Activated naive CD8-positive, alpha-beta T cell (primary cell): ENCODE results near the gene GNB1.
"Not testable (repeated sequence)": the region's sequence is repeated elsewhere in the genome, so short reads cannot be mapped to it uniquely, and the experiment has no call there.

Source experiments
- H3K27ac Mint-ChIP-seq: one replicate; pipeline ENCODE4 v1.8.0; 2021; ENCODE audit warnings: mixed read lengths
- H3K27me3 Mint-ChIP-seq: one replicate; pipeline ENCODE4 v1.8.0; 2021; ENCODE audit warnings: mixed read lengths
- H3K36me3 Mint-ChIP-seq: one replicate; pipeline ENCODE4 v1.8.0; 2021; ENCODE audit warnings: mixed read lengths
- H3K4me1 Mint-ChIP-seq: one replicate; pipeline ENCODE4 v1.8.0; 2021; ENCODE audit warnings: low read depth, mixed read lengths
- H3K4me3 Mint-ChIP-seq: one replicate; pipeline ENCODE4 v1.8.0; 2021; ENCODE audit warnings: mild to moderate bottlenecking, mixed read lengths
- H3K9me3 Mint-ChIP-seq: one replicate; pipeline ENCODE4 v1.8.0; 2021; ENCODE audit warnings: low read depth, mixed read lengths

GNB1 gene

GRCh38 chr1:1873186-1873585 lies 17.7 kb downstream of the GNB1 start:
- Mint-ChIP-seq H3K27ac (no peak overlapping the region), H3K36me3 (peaks cover 6% of the 10 kb centered on the region), H3K4me3 (peak overlapping the region; percentile 23)

GRCh38 chr1:1872329-1872994 lies 18.4 kb downstream of the GNB1 start:
- H3K36me3 Mint-ChIP-seq, result peaks cover 6% of the 10 kb centered on the region
- no peak overlapping the region for H3K4me3 Mint-ChIP-seq
- peak overlapping the region; percentile 64 for H3K27ac Mint-ChIP-seq

More at GRCh38 chr1:1873186-1873585, 17.7 kb downstream of the GNB1 start:
- Mint-ChIP-seq H3K9me3 (no peaks in the 10 kb centered on the region), H3K4me1 (peaks cover 73% of the 10 kb centered on the region), H3K27me3 (no peaks in the 10 kb centered on the region)

GRCh38 chr1:1869469-1869868 lies 21.4 kb downstream of the GNB1 start:
- Mint-ChIP-seq H3K9me3 (no peaks in the 10 kb centered on the region), H3K4me3 (no peak overlapping the region), H3K27ac (no peak overlapping the region), H3K36me3 (peaks cover 2% of the 10 kb centered on the region), H3K4me1 (peaks cover 58% of the 10 kb centered on the region), H3K27me3 (no peaks in the 10 kb centered on the region)

More at GRCh38 chr1:1872329-1872994, 18.4 kb downstream of the GNB1 start:
- H3K9me3 Mint-ChIP-seq, result no peaks in the 10 kb centered on the region
- H3K27me3 Mint-ChIP-seq, result no peaks in the 10 kb centered on the region
- H3K4me1 Mint-ChIP-seq, result peaks cover 69% of the 10 kb centered on the region

- no peaks in the 10 kb centered on the region for H3K9me3 Mint-ChIP-seq
- H3K4me3 Mint-ChIP-seq, result no peak overlapping the region
- peaks cover 61% of the 10 kb centered on the region for H3K4me1 Mint-ChIP-seq
- H3K36me3 Mint-ChIP-seq, result peaks cover 2% of the 10 kb centered on the region
- H3K27ac Mint-ChIP-seq, result no peak overlapping the region
- no peaks in the 10 kb centered on the region for H3K27me3 Mint-ChIP-seq
Measured at GRCh38 chr1:1867164-1867563, 23.7 kb downstream of the GNB1 start.

- H3K4me1 Mint-ChIP-seq, result peaks cover 65% of the 10 kb centered on the region
- no peaks in the 10 kb centered on the region for H3K27me3 Mint-ChIP-seq
- no peaks in the 10 kb centered on the region for H3K9me3 Mint-ChIP-seq
- H3K4me3 Mint-ChIP-seq, result peak overlapping the region; percentile 15
- H3K27ac Mint-ChIP-seq, result peak overlapping the region; percentile 31
- no peaks in the 10 kb centered on the region for H3K36me3 Mint-ChIP-seq
Measured at GRCh38 chr1:1862905-1863547, 27.9 kb downstream of the GNB1 start.

- H3K27me3 Mint-ChIP-seq, H3K27ac Mint-ChIP-seq, H3K4me3 Mint-ChIP-seq, H3K9me3 Mint-ChIP-seq, H3K36me3 Mint-ChIP-seq: not testable (repeated sequence)
- peaks cover 73% of the 10 kb centered on the region for H3K4me1 Mint-ChIP-seq
Measured at GRCh38 chr1:1861761-1862310, 29.1 kb downstream of the GNB1 start.

GRCh38 chr1:1861339-1861730 lies 29.6 kb downstream of the GNB1 start:
- Mint-ChIP-seq H3K9me3 (no peaks in the 10 kb centered on the region), H3K27me3 (no peaks in the 10 kb centered on the region), H3K4me3 (no peak overlapping the region), H3K27ac (no peak overlapping the region), H3K36me3 (no peaks in the 10 kb centered on the region), H3K4me1 (peaks cover 75% of the 10 kb centered on the region)

GRCh38 chr1:1859970-1860697 lies 30.8 kb downstream of the GNB1 start:
- H3K27me3 Mint-ChIP-seq, H3K9me3 Mint-ChIP-seq, H3K36me3 Mint-ChIP-seq: not testable (repeated sequence)
- H3K4me1 Mint-ChIP-seq, result peaks cover 76% of the 10 kb centered on the region
- H3K27ac Mint-ChIP-seq, result peak overlapping the region; percentile 28
- H3K4me3 Mint-ChIP-seq, result peak overlapping the region; percentile 59

GRCh38 chr1:1858382-1859086 lies 32.4 kb downstream of the GNB1 start:
- Mint-ChIP-seq H3K9me3 (no peaks in the 10 kb centered on the region), H3K4me3 (no peak overlapping the region), H3K4me1 (peaks cover 80% of the 10 kb centered on the region), H3K27ac (peak overlapping the region; percentile 66), H3K27me3 (no peaks in the 10 kb centered on the region), H3K36me3 (no peaks in the 10 kb centered on the region)

- Mint-ChIP-seq H3K4me1 (peaks cover 79% of the 10 kb centered on the region), H3K9me3 (no peaks in the 10 kb centered on the region), H3K4me3 (no peak overlapping the region), H3K27ac (peak overlapping the region; percentile 46), H3K27me3 (no peaks in the 10 kb centered on the region), H3K36me3 (peaks cover 3% of the 10 kb centered on the region)
Measured at GRCh38 chr1:1857096-1857703, 33.7 kb downstream of the GNB1 start.

- peak overlapping the region; percentile 41 for H3K27ac Mint-ChIP-seq
- H3K4me3 Mint-ChIP-seq, H3K9me3 Mint-ChIP-seq, H3K36me3 Mint-ChIP-seq, H3K27me3 Mint-ChIP-seq: not testable (repeated sequence)
- H3K4me1 Mint-ChIP-seq, result peaks cover 72% of the 10 kb centered on the region
Measured at GRCh38 chr1:1856161-1856560, 34.7 kb downstream of the GNB1 start.

GRCh38 chr1:1853593-1854257 lies 37.2 kb downstream of the GNB1 start:
- Mint-ChIP-seq H3K27ac (peak overlapping the region; percentile 36), H3K9me3 (no peaks in the 10 kb centered on the region), H3K4me3 (no peak overlapping the region), H3K27me3 (no peaks in the 10 kb centered on the region), H3K36me3 (peaks cover 3% of the 10 kb centered on the region), H3K4me1 (peaks cover 68% of the 10 kb centered on the region)

- peaks cover 63% of the 10 kb centered on the region for H3K4me1 Mint-ChIP-seq
- peak overlapping the region; percentile 36 for H3K27ac Mint-ChIP-seq
- H3K36me3 Mint-ChIP-seq, result peaks cover 3% of the 10 kb centered on the region
- no peak overlapping the region for H3K4me3 Mint-ChIP-seq
- no peaks in the 10 kb centered on the region for H3K27me3 Mint-ChIP-seq
- H3K9me3 Mint-ChIP-seq, result no peaks in the 10 kb centered on the region
Measured at GRCh38 chr1:1852619-1853414, 38.1 kb downstream of the GNB1 start.
